ENCODE measurements around the gene ZEB1.
A peak's percentile ranks its signal among the peaks of the same experiment; 100 is the strongest.
"Not testable (repeated sequence)": the region's sequence is repeated elsewhere in the genome, so short reads cannot be mapped to it uniquely, and the experiment has no call there.

ZEB1 gene

GRCh38 chr10:31319602-31320549, 860 bp downstream of the ZEB1 start:
- peak; percentile 37 for DNase-seq

- peak; percentile 53 for DNase-seq
Measured at GRCh38 chr10:31320550-31321211, 1.7 kb downstream of the ZEB1 start.

- peak; percentile 17 for DNase-seq
Measured at GRCh38 chr10:31321396-31321941, 2.5 kb downstream of the ZEB1 start.

GRCh38 chr10:31322647-31323046, 3.6 kb downstream of the ZEB1 start:
- DNase-seq: peak; percentile 3

GRCh38 chr10:31340343-31340742, 21.3 kb downstream of the ZEB1 start:
- DNase-seq: peak; percentile 2

- no peak for DNase-seq
Measured at GRCh38 chr10:31341552-31341951, 22.5 kb downstream of the ZEB1 start.

- DNase-seq: no peak
Measured at GRCh38 chr10:31343009-31343408, 24.0 kb downstream of the ZEB1 start.

GRCh38 chr10:31343551-31343950, 24.5 kb downstream of the ZEB1 start:
- no peak for DNase-seq

GRCh38 chr10:31345886-31346285, 26.9 kb downstream of the ZEB1 start:
- no peak for DNase-seq

- DNase-seq: no peak
Measured at GRCh38 chr10:31346953-31347352, 27.9 kb downstream of the ZEB1 start.

- DNase-seq: no peak
Measured at GRCh38 chr10:31347705-31348104, 28.7 kb downstream of the ZEB1 start.

- DNase-seq: no peak
Measured at GRCh38 chr10:31350891-31351290, 31.9 kb downstream of the ZEB1 start.

GRCh38 chr10:31352436-31353226, 33.6 kb downstream of the ZEB1 start:
- no peak for DNase-seq

GRCh38 chr10:31353574-31353973, 34.6 kb downstream of the ZEB1 start:
- no peak for DNase-seq

- no peak for DNase-seq
Measured at GRCh38 chr10:31358688-31359330, 39.8 kb downstream of the ZEB1 start.

GRCh38 chr10:31359979-31360378, 41.0 kb downstream of the ZEB1 start:
- DNase-seq: peak; percentile 3

- not testable (repeated sequence) for DNase-seq
Measured at GRCh38 chr10:31361475-31361874, 42.5 kb downstream of the ZEB1 start.

- no peak for DNase-seq
Measured at GRCh38 chr10:31362023-31362641, 43.1 kb downstream of the ZEB1 start.

- not testable (repeated sequence) for DNase-seq
Measured at GRCh38 chr10:31363696-31364095, 44.7 kb downstream of the ZEB1 start.

GRCh38 chr10:31364238-31364637, 45.2 kb downstream of the ZEB1 start:
- not testable (repeated sequence) for DNase-seq

- DNase-seq: no peak
Measured at GRCh38 chr10:31366703-31367102, 47.7 kb downstream of the ZEB1 start.

- no peak for DNase-seq
Measured at GRCh38 chr10:31368724-31369123, 49.7 kb downstream of the ZEB1 start.
